Stimulated activated CD4-positive, alpha-beta T cell treated with anti-CD3 and anti-CD28 coated beads, Interleukin-2, amount 100 ng/mL, for 48 hours (primary cell): ENCODE data around the gene TFAP2A.

Experiments used
- DNase-seq, 2 donors: peaks; one replicate each; pipeline ENCODE4 v3.0.0-alpha.2; 2020

TFAP2A gene

GRCh38 chr6:10412461-10413261, 2.2 kb downstream of the TFAP2A start:
- no peak for DNase-seq

- DNase-seq, result no peak
Observed at GRCh38 chr6:10411971-10412460, 2.9 kb downstream of the TFAP2A start.

GRCh38 chr6:10411131-10411970, 3.5 kb downstream of the TFAP2A start:
- DNase-seq, result no peak

- no peak for DNase-seq
Observed at GRCh38 chr6:10410207-10411050, 4.4 kb downstream of the TFAP2A start.

GRCh38 chr6:10409731-10410206, 5.1 kb downstream of the TFAP2A start:
- no peak for DNase-seq

- no peak for DNase-seq
Observed at GRCh38 chr6:10409233-10409721, 5.6 kb downstream of the TFAP2A start.

- no peak for DNase-seq
Observed at GRCh38 chr6:10408457-10408856, 6.4 kb downstream of the TFAP2A start.

- DNase-seq, result no peak
Observed at GRCh38 chr6:10407674-10408054, 7.2 kb downstream of the TFAP2A start.

- DNase-seq, result no peak
Observed at GRCh38 chr6:10407018-10407673, 7.7 kb downstream of the TFAP2A start.

GRCh38 chr6:10406556-10406955, 8.3 kb downstream of the TFAP2A start:
- DNase-seq, result no peak

GRCh38 chr6:10405513-10405900, 9.4 kb downstream of the TFAP2A start:
- no peak for DNase-seq

- DNase-seq, result no peak
Observed at GRCh38 chr6:10404799-10405512, 9.9 kb downstream of the TFAP2A start.

GRCh38 chr6:10404107-10404798, 10.6 kb downstream of the TFAP2A start:
- DNase-seq, result peak; percentile 80 to 82

GRCh38 chr6:10403385-10404106, 11.3 kb downstream of the TFAP2A start:
- DNase-seq, result no peak

- DNase-seq, result no peak
Observed at GRCh38 chr6:10402648-10403311, 12.1 kb downstream of the TFAP2A start.

GRCh38 chr6:10401632-10402223, 13.1 kb downstream of the TFAP2A start:
- no peak for DNase-seq

- no peak for DNase-seq
Observed at GRCh38 chr6:10401004-10401536, 13.8 kb downstream of the TFAP2A start.

- no peak for DNase-seq
Observed at GRCh38 chr6:10400330-10400729, 14.5 kb downstream of the TFAP2A start.

GRCh38 chr6:10399451-10399850, 15.4 kb downstream of the TFAP2A start:
- no peak for DNase-seq
